MM.1S (cell line): ENCODE data around the gene LRRC23.

Experiments
- CTCF ChIP-seq: fragments of 300-600 bp; sonication (generic); IDR thresholded peaks from 2 replicates; pipeline ENCODE4 v1.5.1; 2016; ENCODE audit warnings: antibody characterized with exemption, low read length, mixed read lengths
- EZH2 ChIP-seq: fragments of 300-600 bp; sonication (generic); optimal IDR thresholded peaks from 2 replicates; pipeline ENCODE3; 2017; ENCODE audit warnings: low read depth, mild to moderate bottlenecking, antibody characterized with exemption, low read length, mixed read lengths

GRCh38 chr12:6934110-6934509, 29.5 kb downstream of the LRRC23 start:
- TF ChIP-seq CTCF (no peak), EZH2 (no peak)
